GM19238 (cell line): ENCODE data around the gene IER5L.
"Not testable (repeated sequence)": the region's sequence is repeated elsewhere in the genome, so short reads cannot be mapped to it uniquely, and the experiment has no call there.

Experiments
- DNase-seq: peaks from one replicate; pipeline ENCODE4 v3.0.0; 2011; ENCODE audit warnings: low spot score; ENCODE audit not compliant: insufficient read length

The IER5L gene

DNA sequence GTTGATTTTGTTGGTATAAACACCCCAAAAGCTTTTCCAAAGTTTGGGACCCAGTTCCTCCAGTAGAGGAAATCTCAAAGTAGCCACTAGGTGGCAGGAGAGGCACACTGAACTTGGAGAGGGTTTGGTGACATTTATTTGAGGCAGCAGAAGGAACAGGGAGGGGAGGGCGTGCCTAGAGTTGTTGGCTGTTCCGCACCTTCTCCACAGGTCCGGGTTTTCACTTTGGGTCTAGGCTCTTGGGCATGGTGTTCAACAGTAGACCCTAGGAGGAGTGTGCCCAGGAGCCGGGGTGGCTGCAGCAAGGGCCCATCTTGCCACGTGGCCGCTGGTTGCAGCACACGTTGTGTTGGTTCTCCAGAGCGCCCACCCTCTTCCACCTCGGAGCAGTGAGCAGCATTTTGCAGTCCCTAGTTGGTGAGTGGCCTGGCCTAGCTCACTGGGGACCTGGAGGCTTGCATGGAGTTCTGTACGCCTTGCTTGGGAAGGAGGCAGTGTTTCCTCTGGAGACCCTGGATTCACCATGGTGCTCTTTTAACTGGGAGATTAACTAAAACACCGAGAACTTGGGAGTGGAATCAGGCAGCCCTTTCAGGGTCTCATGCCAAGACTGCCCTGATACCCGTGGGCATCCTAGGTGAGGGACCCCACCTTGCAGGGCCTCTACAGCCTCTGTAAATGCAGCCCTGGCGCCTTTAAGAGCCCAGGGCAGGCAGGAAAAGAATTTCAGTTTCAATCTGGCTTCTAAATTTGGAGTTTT lies 38.6 kb downstream of the IER5L start:
- DNase-seq = peak; percentile 74

DNA sequence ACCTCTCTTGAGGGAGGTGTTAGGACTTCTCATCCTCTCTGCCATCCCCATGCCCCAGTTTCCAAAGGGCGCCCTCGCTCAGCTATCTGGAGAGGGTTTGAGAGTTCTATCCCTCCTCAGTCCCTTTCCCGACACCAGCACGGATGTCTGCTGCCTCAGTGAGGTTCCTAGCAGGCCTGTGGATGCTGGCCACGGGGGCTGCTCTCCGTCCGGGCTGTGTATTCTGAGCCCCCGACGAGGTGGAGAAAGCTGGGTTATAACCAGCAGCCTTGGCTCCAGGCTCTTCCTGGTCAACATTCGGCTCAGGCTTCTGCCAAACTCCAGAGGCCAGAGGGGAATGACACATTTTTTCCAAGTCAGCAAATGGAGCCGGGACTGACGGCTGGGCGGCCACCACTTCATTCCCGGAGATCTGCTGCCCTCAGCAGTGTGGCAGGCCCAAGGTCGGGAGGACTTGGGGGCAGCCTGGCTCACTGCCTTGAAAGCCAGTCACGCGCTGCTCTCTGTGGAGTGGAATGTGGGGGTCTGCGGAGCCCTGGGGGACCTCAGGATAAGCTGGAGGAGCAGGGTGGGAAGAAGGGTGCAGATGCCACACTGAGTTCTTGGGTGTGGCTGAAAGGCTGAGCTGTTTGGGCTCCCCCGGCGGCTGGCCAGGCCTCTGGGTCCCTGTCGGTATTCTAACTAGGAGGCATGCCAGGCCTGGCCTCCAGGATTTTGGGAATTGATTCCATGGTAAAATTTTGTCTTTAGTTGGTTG lies 39.4 kb downstream of the IER5L start:
- DNase-seq = no peak

DNA sequence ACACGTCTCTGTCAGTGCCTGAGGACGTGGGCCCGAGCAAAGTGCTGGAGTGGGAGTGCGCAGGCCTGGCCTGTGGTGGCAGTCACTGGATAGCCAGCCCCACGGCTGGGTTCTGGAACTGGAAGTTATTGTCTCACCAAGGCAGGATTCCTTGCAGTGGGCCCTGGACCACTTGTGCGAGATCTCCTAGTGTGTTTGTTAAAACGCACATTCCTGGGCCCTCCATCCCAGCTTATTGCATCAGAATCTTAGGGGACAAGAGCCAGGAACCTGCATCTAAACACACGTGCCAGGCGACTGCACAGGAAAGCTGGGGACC lies 40.0 kb downstream of the IER5L start:
- DNase-seq = no peak

DNA sequence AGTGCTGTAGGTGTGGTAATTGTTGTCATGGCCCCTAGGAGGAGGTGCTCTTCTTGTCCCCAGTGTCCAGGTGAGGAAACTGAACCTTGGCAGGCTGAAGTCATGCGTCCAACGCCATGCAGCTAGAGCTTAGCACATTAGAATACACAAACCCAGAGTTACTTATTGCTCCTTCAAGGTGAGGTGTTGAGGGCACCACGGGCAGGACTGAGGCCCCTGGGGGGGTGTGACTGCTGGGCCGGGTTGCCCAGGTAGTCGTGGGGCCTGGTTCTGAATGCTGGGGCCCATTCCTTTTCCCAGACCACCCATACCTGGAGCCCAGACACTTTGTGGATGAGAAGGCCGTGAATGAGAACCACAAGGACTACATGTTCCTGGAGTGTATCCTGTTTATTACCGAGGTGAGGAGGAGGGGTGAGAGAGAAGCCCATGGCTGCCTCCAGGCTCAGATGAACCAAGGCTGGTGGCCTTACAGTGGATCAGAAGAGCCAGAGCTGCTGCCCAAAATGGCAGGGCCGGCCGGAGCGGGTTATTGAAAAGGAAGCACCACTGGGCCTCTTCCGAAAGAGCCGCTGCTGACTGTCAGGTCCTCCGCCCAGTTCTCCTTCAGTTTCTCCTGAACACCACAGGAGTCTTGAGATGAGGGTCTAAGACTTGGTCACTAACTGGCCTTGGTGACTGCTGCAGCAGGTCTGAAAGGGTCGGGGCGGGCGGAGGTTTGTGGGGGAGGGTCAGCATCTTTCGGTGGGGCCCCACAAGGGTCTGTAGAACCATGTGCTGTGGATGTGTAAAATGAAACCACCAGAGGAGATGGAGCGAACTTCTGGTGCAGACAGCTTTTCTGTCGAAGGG lies 40.5 kb downstream of the IER5L start:
- DNase-seq = no peak

DNA sequence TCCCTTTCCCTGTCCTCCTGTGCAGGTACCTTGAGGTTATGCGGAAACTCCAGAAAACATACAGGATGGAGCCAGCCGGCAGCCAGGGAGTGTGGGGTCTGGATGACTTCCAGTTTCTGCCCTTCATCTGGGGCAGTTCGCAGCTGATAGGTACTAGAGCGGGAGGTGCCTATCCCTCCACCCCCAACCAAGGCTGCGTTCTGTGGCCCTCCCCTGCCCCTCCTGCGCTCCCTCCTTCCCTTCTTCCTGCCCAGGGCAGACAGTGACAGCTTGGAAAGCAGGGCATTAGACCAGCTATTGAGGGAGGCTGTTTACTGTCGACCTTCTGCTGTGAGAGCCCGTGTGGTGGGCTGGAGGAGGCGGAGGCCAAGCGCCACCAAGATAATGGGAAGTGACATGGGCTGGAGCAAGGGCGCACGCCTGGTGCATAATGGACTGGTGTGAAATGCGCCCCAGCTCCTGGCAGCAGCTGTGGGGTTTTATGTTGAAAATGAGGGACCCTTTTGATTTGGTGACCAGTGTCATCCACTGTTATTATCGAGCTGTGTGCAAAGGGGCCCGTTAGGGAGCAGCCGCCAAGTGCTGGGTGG lies 41.5 kb downstream of the IER5L start:
- no peak for DNase-seq

DNA sequence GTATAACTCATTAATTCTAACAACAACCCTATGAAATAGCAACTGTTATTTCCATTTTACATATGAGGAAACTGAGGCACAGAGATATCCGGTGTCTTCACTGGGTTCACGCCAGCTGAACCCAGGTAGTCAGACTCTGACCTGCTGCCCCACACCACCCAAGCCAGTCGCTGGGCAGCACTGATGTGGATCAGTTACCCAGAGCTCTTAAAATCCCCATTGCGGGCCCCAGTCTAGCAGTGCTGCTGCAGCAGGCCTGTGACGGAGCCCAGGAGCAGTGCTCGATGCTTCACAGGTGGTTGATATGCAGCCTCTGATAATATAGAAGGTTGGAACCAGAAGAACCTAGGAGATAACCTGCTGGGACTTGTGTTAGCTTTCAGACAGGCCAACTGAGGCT lies 42.6 kb downstream of the IER5L start:
- DNase-seq = no peak

DNA sequence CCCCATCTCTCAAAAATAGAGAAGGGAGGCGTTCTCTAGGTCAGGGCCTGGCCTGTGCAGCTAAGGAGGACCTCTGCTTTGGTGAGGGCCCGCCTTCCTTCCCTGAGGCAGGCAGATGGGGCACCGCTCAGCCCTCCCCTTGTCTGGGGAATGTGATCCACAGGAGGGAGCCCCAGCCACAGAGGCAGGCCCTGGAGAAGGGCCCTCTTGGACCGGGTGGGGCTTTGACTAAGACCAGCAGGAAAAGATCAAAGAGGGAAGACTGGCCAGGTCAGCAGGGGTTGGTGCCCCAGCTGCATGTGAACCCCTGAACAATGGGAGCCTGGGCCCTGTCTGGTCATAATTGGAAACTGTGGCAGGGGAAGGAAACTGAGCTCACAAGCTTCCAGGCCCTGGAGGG lies 45.0 kb downstream of the IER5L start:
- no peak for DNase-seq

DNA sequence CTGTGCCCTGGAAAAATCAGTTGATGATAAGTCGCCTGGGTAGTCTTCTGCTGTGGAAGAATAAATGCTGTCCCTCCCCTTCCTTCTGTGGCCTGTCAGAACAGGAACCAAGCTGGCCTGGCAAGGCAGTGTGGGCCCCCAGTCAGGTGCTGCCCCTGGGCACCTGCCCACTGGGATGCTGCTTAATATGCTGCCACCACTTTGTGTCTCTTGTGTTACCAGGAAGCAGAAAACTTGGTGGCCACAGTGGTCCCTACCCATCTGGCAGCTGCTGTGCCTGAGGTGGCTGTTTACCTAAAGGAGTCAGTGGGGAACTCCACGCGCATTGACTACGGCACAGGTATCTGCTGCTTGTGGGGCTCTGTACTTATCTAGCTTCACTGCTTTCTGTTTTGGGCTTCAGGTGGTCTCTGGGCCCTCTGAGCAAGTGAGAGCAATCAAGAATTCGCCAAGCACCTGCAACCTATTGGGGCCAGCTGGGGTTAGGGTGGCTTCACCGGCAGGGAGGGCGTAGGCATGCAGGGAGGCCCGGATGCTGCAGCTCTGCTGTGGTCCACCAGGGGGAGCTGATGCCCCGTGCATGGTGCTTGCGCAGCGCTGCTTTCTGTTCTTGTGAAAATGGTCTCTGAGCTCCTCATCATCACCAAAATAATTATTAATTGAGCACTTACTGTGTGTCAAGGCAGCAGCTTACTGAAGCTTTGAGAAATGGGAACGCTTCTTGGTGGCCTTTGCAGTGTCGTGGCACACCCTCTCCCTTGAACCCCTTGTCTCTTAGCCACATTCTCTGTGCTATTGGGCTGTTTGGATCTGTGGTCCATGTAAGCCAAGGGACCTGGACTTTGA lies 46.5 kb downstream of the IER5L start:
- DNase-seq = peak; percentile 86

DNA sequence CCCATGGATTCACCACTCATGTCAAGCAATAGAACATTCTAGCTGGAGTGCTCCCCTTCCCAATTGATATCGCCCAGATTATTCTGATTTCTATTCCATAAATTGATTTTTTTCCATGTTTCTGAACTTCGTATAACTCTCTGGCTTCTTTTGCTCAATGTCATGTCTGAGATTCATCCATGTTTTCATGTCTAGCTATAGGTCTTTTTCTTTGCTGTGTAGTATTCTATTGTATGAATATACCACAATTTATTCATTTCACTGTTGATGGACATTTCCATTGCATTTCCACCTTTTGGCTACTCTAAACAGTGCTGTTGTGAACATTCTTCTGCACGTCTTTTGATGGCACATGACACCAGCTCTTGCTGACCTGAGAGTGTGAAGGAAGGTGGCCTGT lies 47.3 kb downstream of the IER5L start:
- DNase-seq = no peak

DNA sequence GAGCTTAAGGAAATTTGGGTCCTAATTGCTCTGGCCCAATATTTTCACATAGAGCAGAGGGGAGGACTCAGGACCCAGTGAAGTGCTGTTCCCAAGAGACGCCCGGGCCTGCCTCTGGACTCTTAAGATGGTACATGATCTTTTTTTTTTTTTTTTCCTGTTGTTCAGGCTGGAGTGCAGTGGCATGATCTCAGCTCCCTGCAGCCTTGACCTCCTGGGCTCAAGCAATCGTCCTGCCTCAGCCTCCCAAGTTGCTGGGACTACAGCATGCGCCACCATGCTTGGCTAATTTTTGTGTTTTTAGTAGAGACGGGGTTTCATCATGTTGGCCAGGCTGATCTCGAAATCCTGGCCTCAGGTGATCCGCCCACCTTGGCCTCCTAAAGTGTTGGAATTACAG lies 47.8 kb downstream of the IER5L start:
- DNase-seq = not testable (repeated sequence)

DNA sequence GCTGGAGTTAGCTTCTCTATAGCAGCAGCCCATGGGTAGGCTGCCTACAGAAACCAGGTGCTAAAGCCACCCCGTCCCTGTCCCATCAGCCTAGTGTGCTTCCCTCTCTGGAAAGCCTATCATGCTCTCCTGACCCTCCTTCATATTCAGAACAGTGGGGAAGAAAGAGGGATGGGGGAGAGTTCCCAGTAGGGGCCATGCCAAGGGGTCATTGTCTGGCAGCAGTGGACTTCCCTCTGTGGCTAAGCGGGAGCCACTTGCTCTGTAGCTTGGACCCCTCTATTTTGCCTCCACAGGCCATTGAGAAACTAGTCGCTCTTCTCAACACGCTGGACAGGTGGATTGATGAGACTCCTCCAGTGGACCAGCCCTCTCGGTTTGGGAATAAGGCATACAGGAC lies 49.4 kb downstream of the IER5L start:
- DNase-seq = no peak

DNA sequence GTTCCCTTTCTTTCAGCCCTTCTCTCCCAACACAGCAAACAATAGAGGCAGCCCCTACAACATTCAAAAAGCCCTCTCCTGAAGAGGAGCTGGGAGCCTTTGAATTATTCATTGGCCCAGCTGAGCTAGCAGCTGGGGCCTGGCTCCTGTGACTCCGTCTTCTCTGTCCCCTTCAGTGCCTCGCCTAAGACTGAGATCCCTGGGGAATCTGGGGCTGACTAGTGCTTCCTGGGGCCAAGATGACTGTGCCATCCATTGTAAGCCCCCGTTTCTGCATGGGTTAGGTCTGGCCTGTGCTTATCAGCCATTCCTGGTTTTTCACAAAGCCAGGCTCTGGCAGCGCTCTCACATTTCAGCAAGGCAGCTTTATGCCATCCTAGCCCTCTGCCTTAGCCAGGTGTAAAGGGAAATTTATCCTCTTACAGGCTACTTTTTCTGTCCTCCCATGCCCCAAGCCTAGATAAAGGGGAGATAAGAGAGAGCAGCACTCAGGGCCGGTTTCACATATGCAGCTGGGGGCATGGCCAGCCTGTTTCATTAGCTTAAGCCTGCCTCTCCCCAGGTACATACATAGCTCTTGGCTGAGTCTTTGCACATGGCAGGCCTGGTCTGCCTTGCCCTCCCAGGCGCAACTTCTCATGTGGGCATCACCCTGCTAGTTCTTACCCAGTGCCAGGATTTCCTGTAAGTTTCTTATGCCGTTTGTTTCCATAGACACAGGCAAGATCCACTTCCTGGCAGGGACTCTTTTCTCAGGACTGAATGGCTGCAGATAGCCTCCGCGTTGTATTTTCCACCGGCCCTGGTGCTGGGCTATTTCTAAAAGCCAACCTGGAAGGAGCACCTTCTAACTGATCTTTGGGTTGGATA lies 51.1 kb downstream of the IER5L start:
- DNase-seq = no peak
